ENCODE data around the gene ZNF616. TPM values are rescaled to one million over a fixed set of nuclear protein-coding genes. Genes with fewer than 3 reads are reported as not detected.
A peak's percentile ranks its signal among the peaks of the same experiment; 100 is the strongest.

Gene ZNF616
- total RNA-seq, 1 experiment from 2014 or later, result 9.7 TPM

GRCh38 chr19:52187407-52187806 lies 47.7 kb upstream of the ZNF616 start:
- ChIA-PET CTCF (no interaction called here), RAD21 (ENCODE audit: low non-redundant PET in 1 of 2, low total read pairs in 2 of 2, uncharacterized antibody in 2 of 2, unreplicated experiment in 2 of 2) (no interaction called here), POLR2A (no interaction called here)
- Histone ChIP-seq H3K36me3 (ENCODE audit: control insufficient read depth in 1 of 2, insufficient read depth in 2 of 2, low read length in 2 of 2) (peaks cover 0 to 1% of the 10 kb centered on the region in 2 experiments; a peak in 1 of 4 replicates), H3K9me3 (ENCODE audit: control insufficient read depth in 1 of 2, insufficient read depth in 1 of 2, low read depth in 1 of 2, low read length in 2 of 2) (no peaks in the 10 kb centered on the region), H3K27me3 (ENCODE audit: insufficient read depth, low read length) (no peaks in the 10 kb centered on the region), H3K4me2 (ENCODE audit: low read length) (no peak overlapping the region), H3K79me2 (ENCODE audit: insufficient read depth, low read length) (peaks cover 23% of the 10 kb centered on the region), H3K9me2 (ENCODE audit: insufficient read depth) (no peaks in the 10 kb centered on the region), H4K20me1 (ENCODE audit: insufficient read depth) (no peaks in the 10 kb centered on the region), H3K4me3 (replicated peaks in 1 of 2; ENCODE audit: low read depth in 1 of 2, low read length in 2 of 2) (no peak overlapping the region), H3K4me1 (ENCODE audit: control insufficient read depth in 1 of 2, insufficient read depth in 2 of 2, low read length in 2 of 2) (peaks cover 7 to 20% of the 10 kb centered on the region in 2 experiments; a peak in 3 of 4 replicates), H2AFZ (ENCODE audit: low read depth, low read length, poor library complexity, severe bottlenecking) (no peak overlapping the region), H3K9ac (ENCODE audit: low read length) (no peak overlapping the region), H3K27ac (ENCODE audit: low read depth, low read length) (no peak overlapping the region)
- no peak for TF ChIP-seq SIN3A (IDR thresholded peaks at IDR 0.05; ENCODE audit: low read depth)
- peak; percentile 16 for TF ChIP-seq POLR2A (IDR thresholded peaks at IDR 0.05; ENCODE audit: borderline replicate concordance, extremely low read depth, insufficient read depth, insufficient read length)
- no TSS peak for BruUV-seq (replicated peaks)
- intact Hi-C loops (cut with micrococcal nuclease), result no loop called here
- DNase-seq (ENCODE audit: low read depth, low spot score) (no peak), ATAC-seq (no peak)

GRCh38 chr19:52176574-52176973 lies 36.8 kb upstream of the ZNF616 start:
- H3K4me1 ChIP-seq (ENCODE audit: control insufficient read depth in 1 of 2, insufficient read depth in 2 of 2, low read length in 2 of 2), result no peaks in the 10 kb centered on the region
- CTCF ChIA-PET, result no interaction called here
- no peaks in the 10 kb centered on the region for H3K9me2 ChIP-seq (ENCODE audit: insufficient read depth)
- H3K36me3 ChIP-seq (ENCODE audit: control insufficient read depth in 1 of 2, insufficient read depth in 2 of 2, low read length in 2 of 2), result no peaks in the 10 kb centered on the region
- H3K27me3 ChIP-seq (ENCODE audit: insufficient read depth, low read length), result no peaks in the 10 kb centered on the region
- TF ChIP-seq ELF1 (IDR thresholded peaks at IDR 0.05; ENCODE audit: borderline replicate concordance, low read depth) (no peak), EGR1 (IDR thresholded peaks at IDR 0.05; ENCODE audit: low read depth) (no peak)
- no peaks in the 10 kb centered on the region for H3K79me2 ChIP-seq (ENCODE audit: insufficient read depth, low read length)
- RAD21 ChIA-PET (ENCODE audit: low non-redundant PET in 1 of 2, low total read pairs in 2 of 2, uncharacterized antibody in 2 of 2, unreplicated experiment in 2 of 2), result no interaction called here
- no peak overlapping the region for H2AFZ ChIP-seq (ENCODE audit: low read depth, low read length, poor library complexity, severe bottlenecking)
- BruUV-seq (replicated peaks), result no TSS peak
- H3K4me2 ChIP-seq (ENCODE audit: low read length), result no peak overlapping the region
- H3K9ac ChIP-seq (ENCODE audit: low read length), result no peak overlapping the region
- ATAC-seq, result no peak
- intact Hi-C loops (cut with micrococcal nuclease), result no loop called here
- POLR2A ChIA-PET, result no interaction called here
- DNase-seq (ENCODE audit: low read depth, low spot score), result no peak
- H4K20me1 ChIP-seq (ENCODE audit: insufficient read depth), result no peaks in the 10 kb centered on the region
- no peak overlapping the region for H3K27ac ChIP-seq (ENCODE audit: low read depth, low read length)
- no peak overlapping the region for H3K4me3 ChIP-seq (replicated peaks in 1 of 2; ENCODE audit: low read depth in 1 of 2, low read length in 2 of 2)
- no peaks in the 10 kb centered on the region; a peak in 1 of 4 replicates for H3K9me3 ChIP-seq (ENCODE audit: control insufficient read depth in 1 of 2, insufficient read depth in 1 of 2, low read depth in 1 of 2, low read length in 2 of 2)

GRCh38 chr19:52172347-52172746 lies 32.6 kb upstream of the ZNF616 start:
- Histone ChIP-seq H3K27ac (ENCODE audit: low read depth, low read length) (no peak overlapping the region), H3K4me2 (ENCODE audit: low read length) (no peak overlapping the region), H3K9me2 (ENCODE audit: insufficient read depth) (no peaks in the 10 kb centered on the region), H3K4me1 (ENCODE audit: control insufficient read depth in 1 of 2, insufficient read depth in 2 of 2, low read length in 2 of 2) (no peaks in the 10 kb centered on the region), H3K4me3 (replicated peaks in 1 of 2; ENCODE audit: low read depth in 1 of 2, low read length in 2 of 2) (no peak overlapping the region), H4K20me1 (ENCODE audit: insufficient read depth) (no peaks in the 10 kb centered on the region), H3K27me3 (ENCODE audit: insufficient read depth, low read length) (no peaks in the 10 kb centered on the region), H3K79me2 (ENCODE audit: insufficient read depth, low read length) (no peaks in the 10 kb centered on the region), H3K9ac (ENCODE audit: low read length) (no peak overlapping the region), H2AFZ (ENCODE audit: low read depth, low read length, poor library complexity, severe bottlenecking) (no peak overlapping the region), H3K9me3 (ENCODE audit: control insufficient read depth in 1 of 2, insufficient read depth in 1 of 2, low read depth in 1 of 2, low read length in 2 of 2) (peaks cover 0 to 7% of the 10 kb centered on the region in 2 experiments; a peak in 2 of 4 replicates), H3K36me3 (ENCODE audit: control insufficient read depth in 1 of 2, insufficient read depth in 2 of 2, low read length in 2 of 2) (no peaks in the 10 kb centered on the region)
- ATAC-seq, result no peak
- POLR2A ChIA-PET, result no interaction called here
- RAD21 ChIA-PET (ENCODE audit: low non-redundant PET in 1 of 2, low total read pairs in 2 of 2, uncharacterized antibody in 2 of 2, unreplicated experiment in 2 of 2), result no interaction called here
- no TSS peak for BruUV-seq (replicated peaks)
- CTCF ChIA-PET, result no interaction called here
- intact Hi-C loops (cut with micrococcal nuclease), result no loop called here
- DNase-seq (ENCODE audit: low read depth, low spot score), result no peak
- TF ChIP-seq EZH2phosphoT487 (IDR thresholded peaks at IDR 0.05; ENCODE audit: borderline replicate concordance), result no peak
- TF ChIP-seq ZNF274 (IDR thresholded peaks at IDR 0.05; ENCODE audit: low read depth, low read length), result no peak
- no peak for TF ChIP-seq YY1 (IDR thresholded peaks at IDR 0.05; ENCODE audit: extremely low read depth, insufficient replicate concordance, low read depth, low read length)
- no peak for TF ChIP-seq SRF (IDR thresholded peaks at IDR 0.05; ENCODE audit: low read depth)
- TF ChIP-seq FOSL1 (IDR thresholded peaks at IDR 0.05; ENCODE audit: low read depth), result no peak
- TF ChIP-seq ATF3 (IDR thresholded peaks at IDR 0.05), result no peak
- TF ChIP-seq TCF7L2 (IDR thresholded peaks at IDR 0.05; ENCODE audit: borderline replicate concordance, extremely low read depth, insufficient read depth, insufficient read length), result no peak
- no peak for TF ChIP-seq EGR1 (IDR thresholded peaks at IDR 0.05; ENCODE audit: low read depth)
- no peak for TF ChIP-seq POLR2AphosphoS5 (IDR thresholded peaks at IDR 0.05; ENCODE audit: low read depth, low read length)

Measured in HCT116 (cell line).